ENCODE data around the gene ADAMTS17.

The ADAMTS17 gene

GRCh38 chr15:100016632-100017031, 325.1 kb downstream of the ADAMTS17 start:
- DNase-seq: no peak

- DNase-seq: no peak
Observed at GRCh38 chr15:100011235-100011634, 330.5 kb downstream of the ADAMTS17 start.

GRCh38 chr15:100009372-100009771, 332.4 kb downstream of the ADAMTS17 start:
- no peak for DNase-seq

GRCh38 chr15:100008258-100008657, 333.5 kb downstream of the ADAMTS17 start:
- no peak for DNase-seq

- no peak for DNase-seq
Observed at GRCh38 chr15:100007609-100008008, 334.2 kb downstream of the ADAMTS17 start.

- no peak for DNase-seq
Observed at GRCh38 chr15:100005715-100006114, 336.1 kb downstream of the ADAMTS17 start.

GRCh38 chr15:100005013-100005412, 336.8 kb downstream of the ADAMTS17 start:
- no peak for DNase-seq

- no peak for DNase-seq
Observed at GRCh38 chr15:100002787-100003536, 338.8 kb downstream of the ADAMTS17 start.

GRCh38 chr15:100002086-100002620, 339.6 kb downstream of the ADAMTS17 start:
- DNase-seq: peak; percentile 28

GRCh38 chr15:100001405-100001804, 340.4 kb downstream of the ADAMTS17 start:
- DNase-seq: peak; percentile 40

GRCh38 chr15:99999282-100000070, 342.3 kb downstream of the ADAMTS17 start:
- DNase-seq: no peak

- DNase-seq: no peak
Observed at GRCh38 chr15:99998661-99999101, 343.1 kb downstream of the ADAMTS17 start.

- DNase-seq: no peak
Observed at GRCh38 chr15:99997112-99997651, 344.6 kb downstream of the ADAMTS17 start.

- no peak for DNase-seq
Observed at GRCh38 chr15:99996660-99997059, 345.1 kb downstream of the ADAMTS17 start.

GRCh38 chr15:99995543-99995942, 346.2 kb downstream of the ADAMTS17 start:
- DNase-seq: no peak

GRCh38 chr15:99994849-99995248, 346.9 kb downstream of the ADAMTS17 start:
- DNase-seq: no peak

- no peak for DNase-seq
Observed at GRCh38 chr15:99993681-99994131, 348.1 kb downstream of the ADAMTS17 start.

GRCh38 chr15:99993262-99993661, 348.5 kb downstream of the ADAMTS17 start:
- no peak for DNase-seq

- DNase-seq: no peak
Observed at GRCh38 chr15:99992611-99993231, 349.1 kb downstream of the ADAMTS17 start.

GRCh38 chr15:99989095-99989494, 352.7 kb downstream of the ADAMTS17 start:
- no peak for DNase-seq

GRCh38 chr15:99987701-99988100, 354.1 kb downstream of the ADAMTS17 start:
- no peak for DNase-seq

GRCh38 chr15:99987119-99987506, 354.7 kb downstream of the ADAMTS17 start:
- no peak for DNase-seq
